HepG2 (cell line): ENCODE measurements around the gene PGAP3. TPM values are rescaled to one million over a fixed set of nuclear protein-coding genes. Genes with fewer than 3 reads are reported as not detected.
A peak's percentile ranks its signal among the peaks of the same experiment; 100 is the strongest.

Experiments
- ESRRA ChIP-seq: sonication (generic); formaldehyde crosslinking; IDR thresholded peaks from 2 replicates; pipeline ENCODE4 v1.5.1; 2020; ENCODE audit warnings: mild to moderate bottlenecking, low read depth, missing genetic modification reagents
- FOXC1 ChIP-seq: sonication (generic); formaldehyde crosslinking; IDR thresholded peaks from 2 replicates; pipeline ENCODE4 v1.8.0; 2022; ENCODE audit warnings: mild to moderate bottlenecking, missing genetic modification reagents, borderline replicate concordance
- HOXA9 ChIP-seq: sonication (generic); formaldehyde crosslinking; IDR thresholded peaks from 2 replicates; pipeline ENCODE4 v1.8.1; 2022; ENCODE audit warnings: missing genetic modification reagents, mild to moderate bottlenecking, moderate library complexity, borderline replicate concordance
- PHF21A ChIP-seq: sonication (generic); formaldehyde crosslinking; IDR thresholded peaks from 2 replicates; pipeline ENCODE4 v1.5.0; 2020; ENCODE audit warnings: mild to moderate bottlenecking, missing genetic modification reagents
- PTBP1 ChIP-seq: fragments of 200-400 bp; formaldehyde crosslinking; IDR thresholded peaks from 2 replicates; pipeline ENCODE4 v1.6.1; 2018; ENCODE audit warnings: low read length, low read depth; ENCODE audit not compliant: poor library complexity, severe bottlenecking
- RFX5 ChIP-seq: IDR thresholded peaks from 2 replicates; pipeline ENCODE4 v1.6.1; 2011; ENCODE audit warnings: low read depth, low read length, improper control_type of control experiment
- U2AF2 ChIP-seq: fragments of 200-400 bp; formaldehyde crosslinking; IDR thresholded peaks from 2 replicates; pipeline ENCODE4 v1.6.1; 2017; ENCODE audit warnings: low read depth, mild to moderate bottlenecking, low read length
- ZNF121 ChIP-seq: sonication (generic); formaldehyde crosslinking; IDR thresholded peaks from 2 replicates; pipeline ENCODE4 v1.5.0; 2020; ENCODE audit warnings: mild to moderate bottlenecking, missing genetic modification reagents
- ZNF143 ChIP-seq: sonication (generic); formaldehyde crosslinking; IDR thresholded peaks from 2 replicates; pipeline ENCODE4 v1.4.0; 2020; ENCODE audit warnings: missing genetic modification reagents
- ZNF160 ChIP-seq: sonication (generic); formaldehyde crosslinking; IDR thresholded peaks from 2 replicates; pipeline ENCODE4 v1.8.0; 2022; ENCODE audit warnings: mild to moderate bottlenecking, inconsistent platforms, missing genetic modification reagents
- ZNF607 ChIP-seq: sonication (generic); formaldehyde crosslinking; IDR thresholded peaks from 2 replicates; pipeline ENCODE4 v1.5.1; 2020; ENCODE audit warnings: missing genetic modification reagents, mild to moderate bottlenecking, borderline replicate concordance
- polyA plus RNA-seq, 8 experiments: library from polyadenylated mRNA; depleted of rRNA in 3 of 8; stranded (reverse) in 7 of 8; unstranded in 1 of 8; fragments of >200 nt; fragmentation: Illumina TruSeq in 4 of 8; extraction: Trizol in 4 of 8; gene quantifications; 2 replicates each; pipeline versions ENCODE4 v1.2.1 to v1.2.3, GENCODE V29; 2011 to 2016; ENCODE audit warnings: low read depth in 4 of 8, missing spikeins in 1 of 8, mixed read lengths in 1 of 8; ENCODE audit not compliant: insufficient read depth in 1 of 8
- total RNA-seq, 5 experiments: library from RNA; depleted of rRNA; stranded (reverse); fragments of >200 nt; fragmentation: Illumina TruSeq; extraction: Trizol; gene quantifications; 2 replicates each; pipeline ENCODE4 v1.2.3, GENCODE V29; 2016; ENCODE audit warnings: low read depth in 1 of 5
- TF ChIP-seq, protein P1 (sequence below), 2 experiments: IDR thresholded peaks; 2 replicates each; pipeline ENCODE4 v1.6.1; 2011 to 2012; ENCODE audit warnings: low read length in 2 of 2, borderline replicate concordance in 1 of 2, low read depth in 1 of 2, mild to moderate bottlenecking in 1 of 2, moderate library complexity in 1 of 2
- TF ChIP-seq, protein P2 (sequence below): sonication (generic); formaldehyde crosslinking; IDR thresholded peaks from 2 replicates; pipeline ENCODE4 v1.5.1; 2020; ENCODE audit warnings: mild to moderate bottlenecking, missing genetic modification reagents, borderline replicate concordance
- TF ChIP-seq, protein P3 (sequence below): sonication (generic); formaldehyde crosslinking; IDR thresholded peaks from 2 replicates; pipeline ENCODE4 v1.4.0; 2020; ENCODE audit warnings: missing genetic modification reagents
- TF ChIP-seq, protein P4 (sequence below): sonication (generic); formaldehyde crosslinking; IDR thresholded peaks from 2 replicates; pipeline ENCODE4 v1.8.1; 2022; ENCODE audit warnings: mild to moderate bottlenecking, missing genetic modification reagents
- TF ChIP-seq, protein P5 (sequence below): sonication (generic); formaldehyde crosslinking; IDR thresholded peaks from 2 replicates; pipeline ENCODE4 v1.8.0; 2022; ENCODE audit warnings: missing genetic modification reagents, mild to moderate bottlenecking, inconsistent platforms, borderline replicate concordance

PGAP3 gene
- total and polyA plus RNA-seq, 2 of the 13 experiments (the other 11 are each of a cell fraction or from before 2014, with no cell fraction given), result 11.9 to 14.6 TPM

DNA sequence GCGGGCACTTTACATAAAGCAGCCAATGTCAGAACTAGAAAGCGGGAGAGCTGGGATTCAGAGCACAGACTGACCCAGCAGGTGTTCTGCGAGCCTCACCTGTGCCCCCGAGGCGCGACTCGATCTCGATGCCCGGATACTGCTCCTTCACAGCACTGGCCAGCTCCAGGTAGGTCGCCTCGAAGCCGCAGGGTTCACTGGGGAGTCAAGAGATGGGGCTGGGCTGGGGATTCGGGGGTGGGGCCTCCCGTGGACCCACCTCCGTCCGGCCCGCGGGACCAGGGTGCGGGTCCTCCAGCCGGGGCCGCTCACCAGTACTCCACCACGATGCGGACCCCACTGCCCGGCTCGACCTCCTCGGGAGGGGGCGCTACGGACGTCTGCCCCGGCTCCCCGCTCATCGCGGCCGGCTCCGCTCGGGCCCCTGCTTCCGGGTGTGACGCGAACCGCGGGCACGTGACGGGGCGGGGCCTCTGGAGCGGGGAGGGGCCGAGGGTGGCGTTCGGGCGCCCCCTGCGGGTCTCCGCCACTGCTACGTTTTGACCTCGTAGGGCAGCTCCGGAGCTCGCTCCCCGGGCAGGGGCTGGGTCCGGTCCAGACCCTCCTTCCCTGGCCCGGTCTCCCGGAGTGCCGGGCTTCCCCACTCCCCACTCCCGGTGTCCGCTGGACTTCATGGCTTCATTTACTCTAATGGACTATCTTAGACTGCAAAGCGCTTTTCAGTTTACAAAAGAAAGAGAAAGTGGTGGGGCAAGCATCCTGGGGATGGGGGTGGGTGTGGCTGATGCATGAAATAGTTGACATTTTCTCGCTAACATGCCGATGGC is 42.5 kb upstream of the PGAP3 start, which contains the start of gene MIEN1 (continued):
- TF ChIP-seq, protein P1, sequence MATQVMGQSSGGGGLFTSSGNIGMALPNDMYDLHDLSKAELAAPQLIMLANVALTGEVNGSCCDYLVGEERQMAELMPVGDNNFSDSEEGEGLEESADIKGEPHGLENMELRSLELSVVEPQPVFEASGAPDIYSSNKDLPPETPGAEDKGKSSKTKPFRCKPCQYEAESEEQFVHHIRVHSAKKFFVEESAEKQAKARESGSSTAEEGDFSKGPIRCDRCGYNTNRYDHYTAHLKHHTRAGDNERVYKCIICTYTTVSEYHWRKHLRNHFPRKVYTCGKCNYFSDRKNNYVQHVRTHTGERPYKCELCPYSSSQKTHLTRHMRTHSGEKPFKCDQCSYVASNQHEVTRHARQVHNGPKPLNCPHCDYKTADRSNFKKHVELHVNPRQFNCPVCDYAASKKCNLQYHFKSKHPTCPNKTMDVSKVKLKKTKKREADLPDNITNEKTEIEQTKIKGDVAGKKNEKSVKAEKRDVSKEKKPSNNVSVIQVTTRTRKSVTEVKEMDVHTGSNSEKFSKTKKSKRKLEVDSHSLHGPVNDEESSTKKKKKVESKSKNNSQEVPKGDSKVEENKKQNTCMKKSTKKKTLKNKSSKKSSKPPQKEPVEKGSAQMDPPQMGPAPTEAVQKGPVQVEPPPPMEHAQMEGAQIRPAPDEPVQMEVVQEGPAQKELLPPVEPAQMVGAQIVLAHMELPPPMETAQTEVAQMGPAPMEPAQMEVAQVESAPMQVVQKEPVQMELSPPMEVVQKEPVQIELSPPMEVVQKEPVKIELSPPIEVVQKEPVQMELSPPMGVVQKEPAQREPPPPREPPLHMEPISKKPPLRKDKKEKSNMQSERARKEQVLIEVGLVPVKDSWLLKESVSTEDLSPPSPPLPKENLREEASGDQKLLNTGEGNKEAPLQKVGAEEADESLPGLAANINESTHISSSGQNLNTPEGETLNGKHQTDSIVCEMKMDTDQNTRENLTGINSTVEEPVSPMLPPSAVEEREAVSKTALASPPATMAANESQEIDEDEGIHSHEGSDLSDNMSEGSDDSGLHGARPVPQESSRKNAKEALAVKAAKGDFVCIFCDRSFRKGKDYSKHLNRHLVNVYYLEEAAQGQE (IDR thresholded peaks at IDR 0.05; ENCODE audit: borderline replicate concordance in 1 of 2, low read depth in 1 of 2, low read length in 2 of 2), result no peak
- TF ChIP-seq U2AF2, result no peak
- peak; percentile 47 for TF ChIP-seq PHF21A (CRISPR knock-in tag)
- peak; percentile 89; the same call in 1 of the 2 replicates for TF ChIP-seq ZNF160 (CRISPR knock-in tag)
- TF ChIP-seq, protein P2, sequence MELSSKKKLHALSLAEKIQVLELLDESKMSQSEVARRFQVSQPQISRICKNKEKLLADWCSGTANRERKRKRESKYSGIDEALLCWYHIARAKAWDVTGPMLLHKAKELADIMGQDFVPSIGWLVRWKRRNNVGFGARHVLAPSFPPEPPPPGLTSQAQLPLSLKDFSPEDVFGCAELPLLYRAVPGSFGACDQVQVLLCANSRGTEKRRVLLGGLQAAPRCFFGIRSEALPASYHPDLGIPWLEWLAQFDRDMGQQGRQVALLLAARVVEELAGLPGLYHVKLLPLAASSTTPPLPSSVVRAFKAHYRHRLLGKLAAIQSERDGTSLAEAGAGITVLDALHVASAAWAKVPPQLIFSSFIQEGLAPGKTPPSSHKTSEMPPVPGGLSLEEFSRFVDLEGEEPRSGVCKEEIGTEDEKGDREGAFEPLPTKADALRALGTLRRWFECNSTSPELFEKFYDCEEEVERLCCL (CRISPR knock-in tag), result no peak
- TF ChIP-seq ESRRA (CRISPR knock-in tag), result peak; percentile 86
- TF ChIP-seq ZNF121 (CRISPR knock-in tag), result peak; percentile 88
- TF ChIP-seq, protein P3, sequence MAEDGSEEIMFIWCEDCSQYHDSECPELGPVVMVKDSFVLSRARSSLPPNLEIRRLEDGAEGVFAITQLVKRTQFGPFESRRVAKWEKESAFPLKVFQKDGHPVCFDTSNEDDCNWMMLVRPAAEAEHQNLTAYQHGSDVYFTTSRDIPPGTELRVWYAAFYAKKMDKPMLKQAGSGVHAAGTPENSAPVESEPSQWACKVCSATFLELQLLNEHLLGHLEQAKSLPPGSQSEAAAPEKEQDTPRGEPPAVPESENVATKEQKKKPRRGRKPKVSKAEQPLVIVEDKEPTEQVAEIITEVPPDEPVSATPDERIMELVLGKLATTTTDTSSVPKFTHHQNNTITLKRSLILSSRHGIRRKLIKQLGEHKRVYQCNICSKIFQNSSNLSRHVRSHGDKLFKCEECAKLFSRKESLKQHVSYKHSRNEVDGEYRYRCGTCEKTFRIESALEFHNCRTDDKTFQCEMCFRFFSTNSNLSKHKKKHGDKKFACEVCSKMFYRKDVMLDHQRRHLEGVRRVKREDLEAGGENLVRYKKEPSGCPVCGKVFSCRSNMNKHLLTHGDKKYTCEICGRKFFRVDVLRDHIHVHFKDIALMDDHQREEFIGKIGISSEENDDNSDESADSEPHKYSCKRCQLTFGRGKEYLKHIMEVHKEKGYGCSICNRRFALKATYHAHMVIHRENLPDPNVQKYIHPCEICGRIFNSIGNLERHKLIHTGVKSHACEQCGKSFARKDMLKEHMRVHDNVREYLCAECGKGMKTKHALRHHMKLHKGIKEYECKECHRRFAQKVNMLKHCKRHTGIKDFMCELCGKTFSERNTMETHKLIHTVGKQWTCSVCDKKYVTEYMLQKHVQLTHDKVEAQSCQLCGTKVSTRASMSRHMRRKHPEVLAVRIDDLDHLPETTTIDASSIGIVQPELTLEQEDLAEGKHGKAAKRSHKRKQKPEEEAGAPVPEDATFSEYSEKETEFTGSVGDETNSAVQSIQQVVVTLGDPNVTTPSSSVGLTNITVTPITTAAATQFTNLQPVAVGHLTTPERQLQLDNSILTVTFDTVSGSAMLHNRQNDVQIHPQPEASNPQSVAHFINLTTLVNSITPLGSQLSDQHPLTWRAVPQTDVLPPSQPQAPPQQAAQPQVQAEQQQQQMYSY (CRISPR knock-in tag), result no peak
- TF ChIP-seq, protein P4, sequence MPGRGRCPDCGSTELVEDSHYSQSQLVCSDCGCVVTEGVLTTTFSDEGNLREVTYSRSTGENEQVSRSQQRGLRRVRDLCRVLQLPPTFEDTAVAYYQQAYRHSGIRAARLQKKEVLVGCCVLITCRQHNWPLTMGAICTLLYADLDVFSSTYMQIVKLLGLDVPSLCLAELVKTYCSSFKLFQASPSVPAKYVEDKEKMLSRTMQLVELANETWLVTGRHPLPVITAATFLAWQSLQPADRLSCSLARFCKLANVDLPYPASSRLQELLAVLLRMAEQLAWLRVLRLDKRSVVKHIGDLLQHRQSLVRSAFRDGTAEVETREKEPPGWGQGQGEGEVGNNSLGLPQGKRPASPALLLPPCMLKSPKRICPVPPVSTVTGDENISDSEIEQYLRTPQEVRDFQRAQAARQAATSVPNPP (CRISPR knock-in tag), result peak; percentile 92; the same call in 1 of the 2 replicates
- TF ChIP-seq PTBP1, result no peak
- TF ChIP-seq ZNF607 (CRISPR knock-in tag), result peak; percentile 31; the same call in 1 of the 2 replicates
- TF ChIP-seq RFX5, result no peak
- peak; percentile 50; the same call in 1 of the 2 replicates for TF ChIP-seq ZNF143 (CRISPR knock-in tag)
- TF ChIP-seq FOXC1, result peak; percentile 97
- TF ChIP-seq HOXA9 (CRISPR knock-in tag), result no peak
- TF ChIP-seq, protein P5, sequence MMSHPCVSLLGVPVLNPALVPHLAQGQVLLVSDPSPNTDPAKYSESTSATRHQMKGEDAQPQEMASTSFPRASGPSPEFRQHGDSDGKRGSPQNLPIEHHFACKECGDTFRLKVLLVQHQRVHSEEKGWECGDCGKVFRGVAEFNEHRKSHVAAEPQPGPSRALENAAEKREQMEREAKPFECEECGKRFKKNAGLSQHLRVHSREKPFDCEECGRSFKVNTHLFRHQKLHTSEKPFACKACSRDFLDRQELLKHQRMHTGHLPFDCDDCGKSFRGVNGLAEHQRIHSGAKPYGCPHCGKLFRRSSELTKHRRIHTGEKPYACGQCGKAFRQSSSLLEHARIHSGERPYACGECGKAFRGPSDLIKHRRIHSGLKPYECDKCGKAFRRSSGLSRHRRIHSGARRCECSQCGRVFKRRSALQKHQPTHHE (CRISPR knock-in tag), result no peak; the same call in 1 of the 2 replicates
